Measurements from ENCODE around the gene RIPOR1. TPM values are rescaled to one million over a fixed set of nuclear protein-coding genes. Genes with fewer than 3 reads are reported as not detected.

The RIPOR1 gene
- total and polyA plus RNA-seq, 2 experiments from 2014 or later, result 7.6 to 22.4 TPM

DNA sequence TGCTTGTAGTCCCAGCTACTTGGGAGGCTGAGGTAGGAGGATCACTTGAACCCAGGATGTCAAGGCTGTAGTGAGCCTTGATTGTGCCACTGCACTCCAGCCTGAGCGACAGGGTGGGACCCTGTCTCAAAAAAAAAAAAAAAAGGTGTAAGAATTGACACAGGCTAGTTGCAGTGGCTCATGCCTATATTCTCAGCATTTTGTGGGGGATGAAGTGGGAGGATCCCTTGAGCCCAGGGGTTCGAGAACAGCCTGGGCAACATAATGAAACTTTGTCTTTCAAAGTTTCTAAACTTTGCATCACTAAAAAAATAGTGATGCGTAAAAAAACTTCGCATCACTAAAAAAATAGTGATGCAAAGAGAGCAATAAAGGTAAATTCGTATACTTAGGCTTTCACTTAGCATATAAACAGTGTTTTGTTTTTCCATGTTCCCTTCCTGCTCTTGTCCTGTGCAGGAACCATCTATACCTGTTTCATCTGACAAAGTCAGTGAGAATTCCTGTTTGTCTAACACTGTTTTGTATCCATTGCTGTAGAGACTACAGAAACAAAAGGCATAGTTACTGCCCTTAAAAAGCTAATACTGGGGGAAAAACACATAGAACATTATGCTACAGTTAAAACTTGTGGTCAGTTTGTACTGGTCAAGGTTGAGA, 65.8 kb downstream of the RIPOR1 start:
- peaks cover 62% of the 10 kb centered on the region for H3K79me2 ChIP-seq (replicated peaks; ENCODE audit: insufficient read depth)
- H3K27me3 ChIP-seq (ENCODE audit: insufficient read depth), result no peaks in the 10 kb centered on the region
- Mint-ChIP-seq H3K36me3 (ENCODE audit: low read depth) (peaks cover 16% of the 10 kb centered on the region; the same call in 2 of the 3 replicates), H3K9me3 (no peaks in the 10 kb centered on the region), H3K27me3 (ENCODE audit: insufficient read depth, low read depth, poor library complexity) (peaks cover 5% of the 10 kb centered on the region), H3K27ac (peak overlapping the region; percentile 84), H3K4me3 (peak overlapping the region; percentile 59), H3K4me1 (peaks cover 51% of the 10 kb centered on the region)
- peak overlapping the region; percentile 48; the same call in 1 of the 2 replicates for H3K4me3 ChIP-seq
- H3K4me2 ChIP-seq, result peak overlapping the region; percentile 70
- no peaks in the 10 kb centered on the region for H4K20me1 ChIP-seq (replicated peaks; ENCODE audit: insufficient read depth)
- no peak overlapping the region for H2AFZ ChIP-seq
- peak overlapping the region; percentile 91 for H3K27ac ChIP-seq (ENCODE audit: low read depth)
- TF ChIP-seq EZH2phosphoT487 (IDR thresholded peaks at IDR 0.05; ENCODE audit: unreplicated experiment), result no peak
- no peak for TF ChIP-seq ZNF331 (CRISPR knock-in tag; IDR thresholded peaks at IDR 0.05; ENCODE audit: low read depth)
- TF ChIP-seq CREB1 (CRISPR knock-in tag; IDR thresholded peaks at IDR 0.05; ENCODE audit: low read depth), result peak; percentile 32; the same call in 1 of the 2 replicates
- TF ChIP-seq NANOG (IDR thresholded peaks at IDR 0.05; ENCODE audit: borderline replicate concordance), result peak; percentile 76; the same call in 1 of the 2 replicates
- TF ChIP-seq, protein P1, sequence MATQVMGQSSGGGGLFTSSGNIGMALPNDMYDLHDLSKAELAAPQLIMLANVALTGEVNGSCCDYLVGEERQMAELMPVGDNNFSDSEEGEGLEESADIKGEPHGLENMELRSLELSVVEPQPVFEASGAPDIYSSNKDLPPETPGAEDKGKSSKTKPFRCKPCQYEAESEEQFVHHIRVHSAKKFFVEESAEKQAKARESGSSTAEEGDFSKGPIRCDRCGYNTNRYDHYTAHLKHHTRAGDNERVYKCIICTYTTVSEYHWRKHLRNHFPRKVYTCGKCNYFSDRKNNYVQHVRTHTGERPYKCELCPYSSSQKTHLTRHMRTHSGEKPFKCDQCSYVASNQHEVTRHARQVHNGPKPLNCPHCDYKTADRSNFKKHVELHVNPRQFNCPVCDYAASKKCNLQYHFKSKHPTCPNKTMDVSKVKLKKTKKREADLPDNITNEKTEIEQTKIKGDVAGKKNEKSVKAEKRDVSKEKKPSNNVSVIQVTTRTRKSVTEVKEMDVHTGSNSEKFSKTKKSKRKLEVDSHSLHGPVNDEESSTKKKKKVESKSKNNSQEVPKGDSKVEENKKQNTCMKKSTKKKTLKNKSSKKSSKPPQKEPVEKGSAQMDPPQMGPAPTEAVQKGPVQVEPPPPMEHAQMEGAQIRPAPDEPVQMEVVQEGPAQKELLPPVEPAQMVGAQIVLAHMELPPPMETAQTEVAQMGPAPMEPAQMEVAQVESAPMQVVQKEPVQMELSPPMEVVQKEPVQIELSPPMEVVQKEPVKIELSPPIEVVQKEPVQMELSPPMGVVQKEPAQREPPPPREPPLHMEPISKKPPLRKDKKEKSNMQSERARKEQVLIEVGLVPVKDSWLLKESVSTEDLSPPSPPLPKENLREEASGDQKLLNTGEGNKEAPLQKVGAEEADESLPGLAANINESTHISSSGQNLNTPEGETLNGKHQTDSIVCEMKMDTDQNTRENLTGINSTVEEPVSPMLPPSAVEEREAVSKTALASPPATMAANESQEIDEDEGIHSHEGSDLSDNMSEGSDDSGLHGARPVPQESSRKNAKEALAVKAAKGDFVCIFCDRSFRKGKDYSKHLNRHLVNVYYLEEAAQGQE (IDR thresholded peaks at IDR 0.05; ENCODE audit: unreplicated experiment), result no peak
- DNase-seq (ENCODE audit: low spot score) (peak; percentile 25), ATAC-seq (peak; percentile 59)
- no peaks in the 10 kb centered on the region for H3K36me3 ChIP-seq (ENCODE audit: insufficient read depth)
- peaks cover 67% of the 10 kb centered on the region for H3K4me1 ChIP-seq (ENCODE audit: insufficient read depth)
- peaks cover 15% of the 10 kb centered on the region for H3F3A ChIP-seq (replicated peaks; ENCODE audit: low read depth)
- no peaks in the 10 kb centered on the region for H3K9me2 ChIP-seq (ENCODE audit: insufficient read depth)

GRCh38 chr16:67594956-67595355, 66.3 kb downstream of the RIPOR1 start:
- Mint-ChIP-seq H3K9me3 (no peaks in the 10 kb centered on the region), H3K4me3 (peak overlapping the region; percentile 29), H3K4me1 (peaks cover 55% of the 10 kb centered on the region), H3K27ac (peak overlapping the region; percentile 80), H3K27me3 (ENCODE audit: insufficient read depth, low read depth, poor library complexity) (peaks cover 5% of the 10 kb centered on the region), H3K36me3 (ENCODE audit: low read depth) (peaks cover 12% of the 10 kb centered on the region)
- H3K79me2 ChIP-seq (replicated peaks; ENCODE audit: insufficient read depth), result peaks cover 68% of the 10 kb centered on the region
- peak overlapping the region; percentile 91 for H3K27ac ChIP-seq (ENCODE audit: low read depth)
- peak overlapping the region; percentile 48; the same call in 1 of the 2 replicates for H3K4me3 ChIP-seq
- no peaks in the 10 kb centered on the region for H4K20me1 ChIP-seq (replicated peaks; ENCODE audit: insufficient read depth)
- H2AFZ ChIP-seq, result no peak overlapping the region
- H3F3A ChIP-seq (replicated peaks; ENCODE audit: low read depth), result peaks cover 15% of the 10 kb centered on the region
- H3K4me2 ChIP-seq, result peak overlapping the region; percentile 70
- DNase-seq (ENCODE audit: low spot score) (peak; percentile 56), ATAC-seq (peak; percentile 49)
- peaks cover 67% of the 10 kb centered on the region for H3K4me1 ChIP-seq (ENCODE audit: insufficient read depth)
- H3K27me3 ChIP-seq (ENCODE audit: insufficient read depth), result no peaks in the 10 kb centered on the region
- H3K36me3 ChIP-seq (ENCODE audit: insufficient read depth), result no peaks in the 10 kb centered on the region; the same call in 1 of the 2 replicates
- no peaks in the 10 kb centered on the region for H3K9me2 ChIP-seq (ENCODE audit: insufficient read depth)
- TF ChIP-seq CTCF (conservative IDR thresholded peaks at IDR 0.05; ENCODE audit: low read depth in 2 of 2), result no peak
- no peak for TF ChIP-seq ZNF331 (CRISPR knock-in tag; IDR thresholded peaks at IDR 0.05; ENCODE audit: low read depth)
- TF ChIP-seq EZH2 (IDR thresholded peaks at IDR 0.05; ENCODE audit: low read depth, unreplicated experiment), result no peak
- TF ChIP-seq POLR2AphosphoS5 (IDR thresholded peaks at IDR 0.05; ENCODE audit: low read depth), result no peak
- TF ChIP-seq STAT1 (IDR thresholded peaks at IDR 0.05; ENCODE audit: unreplicated experiment), result no peak
- TF ChIP-seq ZNF114 (CRISPR knock-in tag; IDR thresholded peaks at IDR 0.05), result no peak

All from GM23338 (cell line).